A172 (cell line): ENCODE results near the gene CDR2L. TPM values are rescaled to one million over a fixed set of nuclear protein-coding genes. Genes with fewer than 3 reads are reported as not detected.

Experiments
- DNase-seq: peaks from one replicate; pipeline ENCODE4 v3.0.0-alpha.2; 2015; ENCODE audit warnings: low spot score
- total RNA-seq: library from RNA; depleted of rRNA; stranded (reverse); fragments of >200 nt; shearing (Covaris generic); gene quantifications from 2 replicates; pipeline ENCODE4 v1.2.3, GENCODE V29; 2014; rRNA removed

Gene CDR2L
- 24.0 and 26.6 TPM in 2 replicates for total RNA-seq

DNA sequence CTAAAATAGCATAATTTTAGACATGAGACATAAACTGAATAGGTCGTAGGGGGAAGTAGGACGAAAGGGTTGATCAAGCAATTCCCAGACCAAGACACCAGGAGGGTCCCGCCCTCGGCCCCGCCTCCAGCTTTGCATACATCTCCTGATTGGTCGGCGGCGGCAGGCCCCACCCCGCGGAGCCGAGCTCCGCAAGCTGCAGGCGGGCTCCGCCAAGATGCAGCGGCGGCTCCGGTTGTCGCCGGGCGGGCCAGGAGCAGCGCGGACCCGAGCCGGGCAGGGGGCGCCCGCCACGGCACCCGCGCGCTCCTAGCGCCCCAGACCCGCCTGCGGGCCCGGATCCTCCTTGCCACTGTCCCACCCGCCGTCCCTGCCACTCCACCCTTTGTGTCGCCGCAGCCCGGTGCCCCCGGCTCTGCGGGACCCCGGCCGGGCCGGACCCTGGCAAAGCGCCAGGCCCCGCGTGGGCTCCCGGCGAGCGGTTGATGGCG, at the start of gene CDR2L:
TSS of gene CDR2L (plus strand) at position 215 of the 491 bp plus-strand sequence. CDS start 412 bp downstream, outside the sequence.
- DNase-seq, result peak; percentile 86

DNA sequence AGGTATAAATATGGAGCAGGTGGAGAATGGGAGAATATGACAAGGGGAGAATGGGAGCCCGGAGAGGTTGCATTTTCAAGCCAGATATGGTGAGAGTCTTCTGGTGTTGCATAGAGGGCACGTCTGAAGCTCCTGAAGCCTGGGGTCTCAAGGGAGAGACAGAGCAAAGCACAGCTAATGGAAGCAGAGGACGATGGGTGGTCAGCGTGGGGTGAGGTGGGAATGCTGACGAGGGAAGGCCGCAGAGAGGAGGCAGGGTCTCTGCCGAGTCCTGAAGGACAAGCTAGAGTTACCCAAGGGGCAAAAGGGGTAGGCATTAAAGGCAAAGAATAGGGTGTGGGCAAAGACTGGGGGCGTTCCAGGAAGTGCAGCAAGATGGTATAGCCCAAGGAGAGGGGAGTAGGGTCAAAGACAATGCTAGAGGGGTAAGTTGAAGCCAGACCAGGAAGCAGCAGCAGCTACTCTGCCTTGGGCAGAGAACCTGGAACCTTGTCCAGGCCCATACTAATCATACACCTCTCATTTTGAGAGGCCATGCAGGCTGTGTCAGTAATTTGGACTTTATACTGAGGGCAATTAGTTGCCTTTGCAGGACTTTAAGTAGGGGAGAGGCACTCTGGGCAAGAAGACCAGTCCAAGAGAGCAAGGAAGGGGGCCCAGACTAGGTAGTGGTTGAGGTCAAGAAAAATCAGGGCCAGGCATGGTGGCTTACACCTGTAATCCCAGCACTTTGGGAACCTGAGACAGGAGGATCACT, 49.1 kb upstream of the CDR2L start:
- DNase-seq, result no peak

DNA sequence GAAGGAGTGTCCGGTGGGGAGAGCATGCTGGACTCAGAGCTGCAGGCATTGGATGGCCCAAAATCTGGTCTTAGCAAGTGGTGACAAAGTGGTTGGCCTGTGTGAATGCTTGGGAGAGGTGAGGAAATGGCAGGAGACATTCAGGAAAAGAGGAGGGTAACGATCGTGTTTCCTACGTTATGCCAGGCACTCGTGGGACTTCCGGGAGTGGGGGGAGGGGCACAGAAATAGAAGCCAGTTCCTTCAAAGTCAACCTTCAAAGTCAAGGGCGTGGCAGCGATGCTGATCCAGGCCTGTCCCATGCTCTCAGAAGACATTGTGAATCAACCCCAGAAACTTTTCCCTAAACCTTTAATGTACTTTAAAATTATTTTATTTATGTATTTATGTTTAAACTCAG, 47.9 kb upstream of the CDR2L start:
- no peak for DNase-seq

DNA sequence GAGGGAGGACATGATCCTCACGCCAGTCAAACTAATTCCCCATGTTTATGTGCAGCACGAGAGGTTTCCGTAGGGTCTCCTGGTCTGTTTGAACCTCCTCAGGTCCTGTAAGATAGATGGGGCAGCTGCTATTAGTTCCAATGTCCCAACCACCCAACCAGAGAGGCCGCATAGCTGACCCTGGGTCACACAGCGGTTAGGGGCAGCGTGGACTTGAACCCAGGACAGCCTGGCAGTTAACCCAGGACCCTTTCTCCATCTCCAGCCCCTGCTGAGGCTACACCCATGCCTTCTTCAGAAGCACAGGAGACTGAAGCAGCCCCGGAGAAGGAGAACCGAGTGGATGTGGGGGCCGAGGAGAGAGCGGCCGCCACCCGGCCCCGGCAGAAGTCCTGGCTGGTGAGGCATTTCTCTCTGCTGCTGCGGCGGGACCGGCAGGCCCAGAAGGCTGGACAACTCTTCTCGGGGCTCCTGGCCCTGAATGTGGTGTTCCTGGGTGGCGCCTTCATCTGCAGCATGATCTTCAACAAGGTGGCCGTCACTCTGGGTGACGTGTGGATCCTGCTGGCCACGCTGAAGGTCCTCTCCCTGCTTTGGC, 46.2 kb upstream of the CDR2L start:
- DNase-seq, result no peak

DNA sequence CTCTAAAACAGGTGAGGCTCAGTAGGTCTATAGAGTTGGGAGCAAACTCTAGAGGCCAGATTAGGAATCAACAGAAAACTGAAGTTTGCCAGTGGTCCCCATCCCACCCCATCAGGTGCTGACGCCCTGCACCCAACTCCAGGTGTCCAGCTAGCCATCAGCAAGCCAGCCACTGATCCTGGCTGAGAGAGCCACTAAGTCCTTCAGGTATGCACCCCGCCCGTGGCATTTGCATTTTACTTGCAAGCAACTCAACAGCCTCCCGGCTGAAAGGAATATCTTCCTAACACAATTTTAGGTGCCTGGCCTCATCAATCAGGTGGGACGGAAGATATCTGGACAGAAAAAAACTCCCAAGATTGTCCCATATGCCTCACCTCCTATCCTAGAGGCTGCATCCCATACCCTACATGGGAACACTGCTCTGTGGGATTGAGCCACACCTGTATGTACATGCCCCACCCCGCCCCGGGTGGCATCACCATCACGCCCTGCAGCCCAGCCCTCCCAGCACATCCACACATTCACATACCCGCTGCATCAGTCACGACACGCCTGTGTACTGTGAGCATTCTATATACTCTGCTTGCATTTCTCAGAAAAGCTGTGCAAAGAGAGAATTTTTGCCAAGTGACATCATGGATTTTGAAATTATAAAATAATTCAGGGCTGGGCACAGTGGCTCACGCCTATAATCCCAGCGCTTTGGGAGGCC, 43.5 kb upstream of the CDR2L start:
- no peak for DNase-seq

DNA sequence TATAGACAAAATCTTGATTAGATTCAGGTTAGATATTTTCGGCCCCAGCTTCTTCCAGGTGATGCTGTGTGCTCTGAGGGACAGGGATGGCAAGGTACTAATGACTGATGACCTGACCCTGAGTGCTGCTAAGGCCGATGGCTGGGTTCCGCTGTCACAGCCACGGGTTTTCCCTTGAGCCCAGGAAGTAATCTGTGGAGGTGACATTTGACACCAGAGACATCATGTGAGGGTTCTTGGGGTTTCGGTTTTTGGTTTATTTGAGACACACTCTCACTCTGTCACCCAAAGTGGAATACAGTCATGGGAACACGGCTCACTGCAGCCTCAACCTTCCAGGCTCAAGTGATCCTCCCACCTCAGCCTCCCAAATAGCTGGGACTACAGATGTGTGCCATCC, 41.9 kb upstream of the CDR2L start:
- DNase-seq, result no peak

DNA sequence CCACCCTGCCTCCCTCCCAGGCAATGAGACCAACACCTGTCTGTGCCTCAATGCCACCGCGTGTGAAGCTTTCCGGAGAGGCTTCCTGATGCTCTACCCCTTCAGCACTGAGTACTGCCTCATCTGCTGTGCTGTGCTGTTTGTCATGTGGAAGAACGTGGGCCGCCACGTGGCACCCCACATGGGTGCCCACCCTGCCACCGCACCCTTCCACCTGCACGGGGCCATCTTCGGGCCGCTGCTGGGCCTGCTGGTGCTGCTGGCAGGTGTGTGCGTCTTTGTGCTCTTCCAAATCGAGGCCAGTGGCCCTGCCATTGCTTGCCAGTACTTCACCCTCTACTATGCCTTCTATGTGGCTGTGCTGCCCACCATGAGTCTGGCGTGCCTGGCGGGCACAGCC, 40.8 kb upstream of the CDR2L start:
- DNase-seq, result no peak

DNA sequence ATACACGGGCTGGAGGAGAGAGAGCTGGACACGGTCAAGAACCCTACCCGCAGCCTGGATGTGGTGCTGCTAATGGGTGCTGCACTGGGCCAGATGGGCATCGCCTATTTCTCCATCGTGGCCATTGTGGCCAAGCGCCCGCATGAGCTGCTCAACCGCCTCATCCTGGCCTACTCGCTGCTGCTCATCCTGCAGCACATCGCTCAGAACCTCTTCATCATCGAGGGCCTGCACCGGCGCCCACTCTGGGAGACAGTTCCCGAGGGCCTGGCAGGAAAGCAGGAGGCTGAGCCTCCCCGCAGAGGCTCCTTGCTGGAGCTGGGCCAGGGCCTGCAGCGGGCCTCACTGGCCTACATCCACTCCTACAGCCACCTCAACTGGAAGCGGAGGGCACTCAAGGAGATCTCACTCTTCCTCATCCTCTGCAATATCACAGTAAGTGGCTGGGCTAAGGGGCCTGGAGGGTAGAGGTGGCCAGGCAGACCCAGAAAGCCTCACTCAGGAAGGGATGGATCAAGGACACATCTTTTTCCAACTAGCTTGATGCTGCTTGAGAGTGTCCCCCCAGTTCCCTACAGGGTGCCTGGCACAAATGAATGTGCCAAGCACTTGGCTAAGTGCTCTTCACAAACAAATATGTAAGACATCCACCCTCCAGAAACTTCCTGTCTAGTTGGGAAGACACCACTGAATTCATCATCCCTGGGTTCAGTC, 40.2 kb upstream of the CDR2L start:
- DNase-seq, result no peak

DNA sequence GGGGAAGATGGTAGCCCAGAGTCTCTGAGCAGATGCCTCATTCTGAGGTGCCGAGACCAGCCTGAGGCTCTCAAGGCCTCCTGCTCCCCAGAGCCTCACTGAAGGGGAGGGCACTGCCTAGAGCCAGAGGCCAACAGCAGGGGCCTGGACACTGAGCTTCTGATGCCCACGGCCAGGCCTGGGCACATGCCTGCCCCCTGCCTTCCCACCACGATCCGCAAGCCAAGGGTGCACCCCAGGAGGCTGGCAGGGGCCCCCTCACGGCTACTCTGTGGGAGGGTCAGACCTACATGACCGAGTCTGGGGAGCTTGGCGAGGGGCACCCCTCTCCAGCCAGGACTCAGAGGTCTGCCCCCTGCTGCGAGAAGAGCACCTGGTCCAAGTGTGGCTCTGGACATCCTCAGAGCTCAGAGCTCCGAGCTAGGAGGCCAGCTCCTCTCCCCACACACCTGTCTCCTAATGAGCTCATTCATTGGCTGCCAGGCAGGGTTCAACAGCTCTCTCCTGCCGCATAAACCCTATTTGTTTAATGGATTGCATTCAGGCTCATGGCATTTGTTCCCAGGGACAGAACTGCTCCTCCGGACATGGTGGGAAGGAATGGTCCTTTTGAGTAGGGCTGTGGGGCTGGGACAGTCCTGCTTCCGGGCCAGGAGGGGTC, 37.8 kb upstream of the CDR2L start:
- DNase-seq, result no peak

DNA sequence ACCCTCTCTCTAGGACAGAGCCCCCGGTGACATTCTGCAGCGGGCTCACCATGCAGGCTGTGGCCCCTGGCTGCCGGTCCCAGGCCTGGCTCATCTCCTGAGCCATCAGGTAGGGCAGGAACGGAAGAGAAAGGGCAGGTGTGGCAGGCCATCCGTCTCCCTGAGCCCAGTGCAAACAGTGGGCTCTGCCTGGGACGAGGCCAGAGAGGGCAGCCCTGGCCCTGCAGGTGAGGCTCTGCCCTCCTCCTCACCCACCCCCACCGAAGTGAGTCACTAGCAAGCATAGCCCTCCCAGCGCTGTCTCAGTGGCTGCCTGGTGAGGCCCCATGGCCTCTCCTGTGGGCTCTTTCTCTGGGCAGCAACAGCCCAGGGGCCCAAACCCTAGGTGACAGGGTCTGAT, 37.2 kb upstream of the CDR2L start:
- DNase-seq, result no peak

DNA sequence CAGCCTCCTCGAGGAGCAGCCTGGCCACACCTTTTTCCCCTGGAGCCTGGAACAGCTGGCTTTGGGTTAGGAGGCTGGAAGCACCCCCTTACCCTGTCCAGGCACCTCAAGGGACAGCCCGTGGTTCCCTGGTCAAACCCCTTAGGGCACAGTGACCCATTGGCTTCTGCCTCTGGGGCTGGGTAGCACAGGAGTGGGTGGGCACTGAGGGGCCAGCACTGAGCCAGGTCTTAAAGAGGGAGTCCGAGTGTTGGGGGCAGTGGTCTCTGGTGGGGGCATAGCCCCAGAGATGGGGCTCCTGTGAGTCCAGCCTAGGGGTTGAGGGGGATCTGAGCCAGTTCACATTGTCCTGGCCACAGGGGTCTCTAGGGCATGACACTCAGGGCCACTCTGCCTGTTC, 36.4 kb upstream of the CDR2L start:
- no peak for DNase-seq

DNA sequence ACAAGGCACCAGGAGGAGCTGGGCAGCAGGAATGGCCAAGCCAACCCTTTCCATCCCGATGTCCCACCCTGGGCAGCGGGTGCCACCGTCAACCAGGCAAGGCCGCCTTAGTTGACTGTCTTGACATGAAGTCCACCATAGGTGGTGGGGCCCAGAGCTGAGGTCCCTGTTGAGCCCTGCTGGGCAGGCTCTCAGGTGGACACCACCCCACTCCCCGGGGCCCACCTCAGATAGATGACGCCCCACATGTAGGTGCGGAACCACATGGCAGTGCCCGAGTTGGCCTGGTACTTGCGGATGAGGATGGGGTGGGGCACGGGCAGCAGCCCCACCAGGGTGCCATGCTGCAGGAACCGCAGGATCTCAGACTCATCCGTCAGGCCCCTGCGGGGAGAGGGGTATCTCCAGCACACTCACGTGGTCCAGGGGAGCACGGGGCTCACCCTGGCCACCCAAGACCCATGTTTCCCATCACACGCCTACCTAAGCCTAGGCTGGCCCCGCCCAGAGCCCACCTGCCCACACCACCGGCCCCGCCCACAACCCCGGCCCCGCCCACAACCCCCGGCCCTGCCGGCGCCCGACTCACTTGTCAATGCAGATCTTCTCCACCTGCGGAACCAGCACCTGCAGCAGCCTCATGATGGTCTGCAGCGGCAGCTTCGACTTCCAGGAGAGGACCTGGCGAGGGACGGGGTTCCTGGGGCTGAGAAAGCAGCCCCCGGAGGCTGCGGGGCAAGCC, 35.6 kb upstream of the CDR2L start:
- no peak for DNase-seq

DNA sequence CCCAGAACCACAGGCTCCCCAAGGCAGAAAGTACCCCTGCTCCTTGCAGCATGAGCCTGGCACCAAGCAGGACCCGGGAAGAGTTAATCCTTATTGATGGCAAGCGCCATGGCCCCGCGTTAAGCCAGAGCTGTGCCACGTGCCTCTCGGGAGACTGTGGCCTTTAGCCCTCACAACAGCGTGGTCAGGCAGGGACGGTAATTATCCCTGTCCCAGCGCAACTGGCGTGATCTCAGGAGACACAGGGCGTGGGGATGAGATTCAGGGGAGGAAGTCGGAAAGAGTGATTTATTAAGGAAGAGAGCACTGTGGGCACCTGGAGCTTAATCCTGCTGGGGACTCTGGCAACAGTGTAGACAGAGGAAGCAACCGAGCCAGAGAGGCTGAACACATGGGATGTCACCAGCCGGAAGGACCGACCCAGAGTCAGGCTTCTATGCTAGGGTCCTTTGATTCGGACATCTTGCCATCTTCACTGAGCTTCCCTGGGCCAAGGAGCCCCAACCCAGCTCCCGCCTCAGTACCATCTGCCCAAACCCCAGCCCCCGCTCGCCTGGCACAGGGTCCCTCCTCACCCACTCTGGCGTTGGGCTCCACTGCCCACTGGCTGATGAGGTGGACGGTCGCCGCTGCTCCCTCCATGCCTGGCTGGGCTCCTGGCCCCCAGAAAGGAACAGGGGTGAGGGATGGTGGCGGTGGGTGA, 34.9 kb upstream of the CDR2L start:
- no peak for DNase-seq

DNA sequence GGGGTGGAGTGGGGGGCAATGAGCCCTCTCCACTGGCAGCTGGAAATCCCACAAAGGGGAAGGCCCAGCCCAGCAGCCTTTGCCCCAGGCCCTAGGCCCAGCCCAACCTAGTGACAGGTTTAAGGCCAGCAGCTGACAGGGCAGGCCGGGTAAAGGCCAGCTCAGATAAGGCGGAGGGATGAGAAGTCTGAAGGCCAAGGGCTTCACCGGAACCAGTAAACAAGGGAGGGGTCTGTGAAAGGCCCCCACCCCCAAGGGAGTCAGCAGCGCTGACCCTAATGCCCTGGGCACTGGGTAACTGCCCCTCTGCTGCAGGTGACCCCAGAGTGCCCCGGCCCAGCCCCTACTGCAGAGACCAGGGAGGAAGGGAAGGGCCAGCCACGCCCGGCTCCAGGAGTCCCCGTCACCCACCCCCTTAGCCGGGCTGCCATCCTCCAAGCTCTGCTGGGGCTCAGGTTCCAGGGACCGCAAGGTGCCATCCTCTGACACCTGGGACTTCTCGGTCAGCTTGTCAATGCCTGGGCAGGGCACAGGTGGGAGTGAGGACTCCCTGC, 34.2 kb upstream of the CDR2L start:
- no peak for DNase-seq

DNA sequence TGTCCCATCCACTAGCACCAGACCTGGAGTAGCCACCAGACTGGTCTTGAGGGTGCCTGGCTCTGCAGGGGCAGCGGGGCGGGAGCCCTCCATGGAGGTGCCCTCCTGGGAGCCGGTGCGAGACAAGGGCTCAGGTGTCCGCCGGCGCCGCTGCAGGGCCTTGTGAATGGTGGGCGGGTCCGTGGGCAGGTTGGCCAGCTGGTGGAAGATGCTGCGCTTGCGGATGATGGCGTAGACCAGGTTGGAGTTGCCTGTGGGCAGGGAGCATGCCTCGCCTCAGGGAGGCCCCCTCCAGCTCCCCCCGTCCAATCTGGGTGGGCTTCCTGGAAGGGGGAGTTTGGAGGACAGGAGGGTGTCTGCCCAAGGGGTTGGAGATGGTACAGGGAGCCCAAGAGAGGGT, 33.3 kb upstream of the CDR2L start:
- no peak for DNase-seq

DNA sequence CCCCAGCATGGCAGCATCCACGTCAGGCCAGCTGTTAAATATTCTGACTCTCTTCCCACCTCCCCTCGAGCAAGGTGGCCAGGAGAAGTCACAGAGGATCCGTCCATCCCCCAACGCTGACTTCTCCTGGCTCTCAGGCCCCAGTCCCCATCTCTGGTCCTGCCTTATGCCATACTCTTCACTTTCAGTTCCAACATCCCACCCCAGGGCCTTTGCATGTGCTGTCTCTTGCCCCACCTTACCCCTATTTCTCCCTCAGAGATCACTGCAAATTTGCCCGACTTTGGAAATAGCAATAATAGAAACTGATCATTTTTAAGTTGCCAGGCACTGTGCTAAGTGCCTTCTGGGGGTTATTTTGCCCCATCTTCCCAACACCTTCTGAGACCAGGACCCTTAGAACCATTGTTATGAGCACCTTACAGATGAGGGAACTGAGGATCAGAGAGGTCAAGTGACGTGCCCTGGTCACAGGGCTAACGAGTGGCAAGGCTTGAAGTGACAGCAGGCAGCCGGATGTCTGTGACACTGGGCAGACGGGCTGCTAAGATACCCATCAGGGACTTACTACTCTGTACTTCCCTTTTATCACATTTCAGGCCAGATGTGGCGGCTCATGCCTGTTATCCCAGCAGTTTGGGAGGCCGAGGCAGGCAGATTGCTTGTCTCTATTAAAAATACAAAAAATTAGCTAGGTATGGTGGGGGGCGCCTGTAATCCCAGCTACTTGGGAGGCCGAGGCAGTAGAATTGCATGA, 32.6 kb upstream of the CDR2L start:
- no peak for DNase-seq

DNA sequence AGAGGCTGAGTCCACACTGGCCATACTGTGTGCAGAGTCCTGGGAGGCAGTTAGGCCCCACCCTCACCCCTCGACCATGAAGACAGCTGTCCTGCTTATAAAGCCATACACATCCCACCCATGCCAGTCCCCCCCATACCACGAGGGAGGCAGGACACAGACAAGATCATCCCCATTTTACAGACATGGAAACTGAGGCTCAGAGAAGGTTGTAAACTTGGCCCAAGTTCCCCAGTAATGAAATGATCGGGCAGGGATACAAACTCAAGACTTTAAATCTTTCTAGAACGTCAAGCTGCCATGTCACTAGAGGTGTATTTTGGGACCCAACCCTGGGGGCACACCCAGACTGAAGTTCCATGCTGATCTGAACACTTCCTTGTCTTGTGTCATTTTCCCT, 31.3 kb upstream of the CDR2L start:
- no peak for DNase-seq

DNA sequence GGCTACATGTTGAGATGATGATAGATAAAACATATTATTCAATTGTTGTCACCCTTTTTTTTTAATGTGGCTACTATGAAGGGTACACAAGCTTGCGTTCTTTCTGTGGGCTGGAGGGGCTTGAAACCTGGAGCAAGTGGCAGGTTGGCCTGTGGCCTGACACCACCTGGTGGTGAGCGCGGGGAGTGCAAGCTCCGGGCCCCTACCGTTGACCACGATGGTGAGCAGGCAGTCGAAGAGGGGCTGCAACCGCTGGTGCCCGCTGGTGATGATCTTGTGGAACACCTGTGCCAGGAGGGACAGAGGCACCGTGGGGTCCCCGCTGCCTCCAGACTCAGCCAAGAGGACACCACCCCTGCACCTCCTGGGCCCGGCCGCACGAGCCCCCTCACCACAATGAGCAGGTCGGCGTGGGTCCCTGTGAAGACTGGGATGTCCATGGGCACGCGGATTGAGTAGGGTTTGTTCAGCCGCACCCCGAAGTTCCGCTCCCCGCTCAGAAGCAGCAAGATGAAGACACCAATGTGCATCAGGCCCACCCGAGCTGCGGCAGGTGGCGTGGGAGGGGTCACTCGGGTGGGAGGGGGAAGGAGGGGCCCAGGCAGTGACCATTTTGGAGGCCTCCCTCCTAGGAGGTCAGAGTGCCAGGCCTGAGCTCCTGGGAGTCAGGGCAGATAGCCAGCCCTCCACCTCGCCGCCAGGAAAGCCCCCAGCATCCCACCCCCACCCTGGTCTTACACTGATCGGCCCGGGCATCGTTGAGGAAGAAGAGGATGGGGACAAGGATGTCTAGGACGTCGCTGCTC, 29.3 kb upstream of the CDR2L start:
- peak; percentile 41 for DNase-seq
